Measurements from ENCODE around the gene PHLPP1.

The PHLPP1 gene

DNA sequence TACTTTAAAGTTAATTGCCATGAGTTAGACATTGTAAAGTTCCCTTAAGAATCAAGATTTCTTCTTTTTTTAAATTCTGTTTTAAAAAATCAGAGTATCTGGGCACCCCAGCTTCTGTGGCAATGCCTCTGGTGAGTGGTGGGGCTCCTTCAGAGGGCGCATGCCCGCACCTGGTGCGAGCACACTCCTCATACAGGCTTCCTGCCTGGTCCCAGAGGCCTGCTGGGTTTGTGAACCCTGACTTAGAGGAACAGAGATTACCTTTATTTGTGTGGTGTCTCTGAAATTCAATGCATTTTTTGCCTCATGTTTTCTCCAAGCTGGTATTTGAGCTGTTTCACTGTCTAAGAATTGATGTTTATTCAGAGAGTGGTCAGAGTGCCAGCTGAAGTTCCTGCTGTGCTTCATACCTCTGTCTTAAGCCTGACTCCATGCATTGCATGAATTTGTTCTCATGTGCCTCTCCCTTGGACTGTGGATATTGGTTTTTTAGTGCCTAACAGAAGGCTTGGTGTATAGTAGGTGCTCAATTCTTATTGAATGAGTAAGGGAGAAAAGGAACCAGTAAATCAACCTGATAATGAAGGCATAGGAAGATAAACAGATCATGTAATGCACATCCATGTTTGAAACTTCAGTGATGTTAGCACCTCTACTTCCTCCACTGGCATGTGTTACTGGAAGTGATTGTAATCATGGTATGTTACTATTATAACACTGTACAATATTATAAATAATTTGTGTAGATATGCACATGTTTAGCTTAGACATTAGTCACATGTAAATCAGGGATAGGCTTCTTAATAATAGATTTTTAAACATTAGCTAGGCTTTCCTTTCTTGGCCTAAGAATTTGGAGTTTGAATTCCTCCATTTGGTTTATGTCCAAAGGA, 29.0 kb downstream of the PHLPP1 start:
- Histone ChIP-seq H3K27me3 (ENCODE audit: control insufficient read depth in 1 of 2, insufficient read depth in 2 of 2, low read length in 2 of 2) (no peaks in the 10 kb centered on the region), H3K36me3 (ENCODE audit: control insufficient read depth in 2 of 2, insufficient read depth in 2 of 2, low read length in 2 of 2) (no peaks in the 10 kb centered on the region), H3K9ac (ENCODE audit: low read length in 2 of 2) (no peak overlapping the region), H3K27ac (ENCODE audit: low read length) (no peak overlapping the region), H3K4me3 (ENCODE audit: low read length in 2 of 2) (no peak overlapping the region), H3K9me3 (ENCODE audit: control insufficient read depth in 2 of 2, low read length in 2 of 2) (no peaks in the 10 kb centered on the region), H3K4me1 (ENCODE audit: control insufficient read depth, insufficient read depth, low read length) (no peaks in the 10 kb centered on the region)

DNA sequence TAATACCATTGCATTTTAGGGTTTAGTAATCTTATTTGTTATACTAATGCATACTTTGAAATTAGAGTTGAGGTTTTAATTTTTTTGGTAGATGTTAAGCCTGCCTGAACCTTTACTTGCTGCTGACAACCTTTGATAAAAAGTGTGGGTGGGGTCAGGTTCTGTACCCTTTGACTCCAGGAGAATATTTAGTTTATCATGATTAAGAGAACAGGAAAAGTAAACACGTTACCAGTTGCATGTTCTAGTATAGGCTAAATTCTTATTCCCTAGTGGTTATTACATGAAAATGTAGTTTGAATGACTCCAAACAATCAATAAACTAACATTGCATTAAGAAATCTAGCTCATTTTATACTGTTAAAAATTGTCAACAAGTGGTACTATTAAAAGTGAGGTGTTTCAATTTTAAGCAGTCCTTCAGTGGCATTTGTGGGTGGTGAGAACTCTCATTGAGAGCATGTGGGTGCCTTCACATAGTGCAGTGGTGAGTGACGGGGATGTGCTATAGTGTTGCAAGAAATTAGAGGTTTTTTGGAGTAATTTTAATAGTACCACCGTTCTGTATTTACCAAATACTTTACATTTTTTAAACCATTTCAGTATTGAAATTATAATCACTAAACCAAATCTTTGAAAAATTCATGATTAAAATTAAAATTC, 29.9 kb downstream of the PHLPP1 start:
- Histone ChIP-seq H3K27me3 (ENCODE audit: control insufficient read depth in 1 of 2, insufficient read depth in 2 of 2, low read length in 2 of 2) (no peaks in the 10 kb centered on the region), H3K27ac (ENCODE audit: low read length) (no peak overlapping the region)

GRCh38 chr18:62749389-62749788, 34.0 kb downstream of the PHLPP1 start:
- Histone ChIP-seq H3K4me3 (ENCODE audit: low read length in 2 of 2) (no peak overlapping the region), H3K27ac (ENCODE audit: low read length) (no peak overlapping the region), H3K36me3 (ENCODE audit: control insufficient read depth in 2 of 2, insufficient read depth in 2 of 2, low read length in 2 of 2) (no peaks in the 10 kb centered on the region), H3K9ac (ENCODE audit: low read length in 2 of 2) (no peak overlapping the region), H3K4me1 (ENCODE audit: control insufficient read depth, insufficient read depth, low read length) (no peaks in the 10 kb centered on the region), H3K27me3 (ENCODE audit: control insufficient read depth in 1 of 2, insufficient read depth in 2 of 2, low read length in 2 of 2) (no peaks in the 10 kb centered on the region), H3K9me3 (ENCODE audit: control insufficient read depth in 2 of 2, low read length in 2 of 2) (no peaks in the 10 kb centered on the region)

More for the DNA sequence above, 29.9 kb downstream of the PHLPP1 start:
- H3K36me3 ChIP-seq (ENCODE audit: control insufficient read depth in 2 of 2, insufficient read depth in 2 of 2, low read length in 2 of 2): no peaks in the 10 kb centered on the region
- no peaks in the 10 kb centered on the region for H3K4me1 ChIP-seq (ENCODE audit: control insufficient read depth, insufficient read depth, low read length)
- no peak overlapping the region for H3K9ac ChIP-seq (ENCODE audit: low read length in 2 of 2)
- H3K4me3 ChIP-seq (ENCODE audit: low read length in 2 of 2): no peak overlapping the region
- H3K9me3 ChIP-seq (ENCODE audit: control insufficient read depth in 2 of 2, low read length in 2 of 2): no peaks in the 10 kb centered on the region

- no peaks in the 10 kb centered on the region for H3K4me1 ChIP-seq (ENCODE audit: control insufficient read depth, insufficient read depth, low read length)
- no peak overlapping the region for H3K9ac ChIP-seq (ENCODE audit: low read length in 2 of 2)
- no peaks in the 10 kb centered on the region for H3K27me3 ChIP-seq (ENCODE audit: control insufficient read depth in 1 of 2, insufficient read depth in 2 of 2, low read length in 2 of 2)
- no peak overlapping the region for H3K4me3 ChIP-seq (ENCODE audit: low read length in 2 of 2)
- H3K27ac ChIP-seq (ENCODE audit: low read length): no peak overlapping the region
- H3K36me3 ChIP-seq (ENCODE audit: control insufficient read depth in 2 of 2, insufficient read depth in 2 of 2, low read length in 2 of 2): no peaks in the 10 kb centered on the region
- no peaks in the 10 kb centered on the region for H3K9me3 ChIP-seq (ENCODE audit: control insufficient read depth in 2 of 2, low read length in 2 of 2)
These were observed 36.0 kb downstream of the PHLPP1 start for GRCh38 chr18:62751341-62751821.

- H3K9ac ChIP-seq (ENCODE audit: low read length in 2 of 2): no peak overlapping the region
- H3K27ac ChIP-seq (ENCODE audit: low read length): no peak overlapping the region
- H3K4me3 ChIP-seq (ENCODE audit: low read length in 2 of 2): no peak overlapping the region
- no peaks in the 10 kb centered on the region for H3K36me3 ChIP-seq (ENCODE audit: control insufficient read depth in 2 of 2, insufficient read depth in 2 of 2, low read length in 2 of 2)
- no peaks in the 10 kb centered on the region for H3K27me3 ChIP-seq (ENCODE audit: control insufficient read depth in 1 of 2, insufficient read depth in 2 of 2, low read length in 2 of 2)
- H3K4me1 ChIP-seq (ENCODE audit: control insufficient read depth, insufficient read depth, low read length): no peaks in the 10 kb centered on the region
- H3K9me3 ChIP-seq (ENCODE audit: control insufficient read depth in 2 of 2, low read length in 2 of 2): no peaks in the 10 kb centered on the region
These were observed 36.6 kb downstream of the PHLPP1 start for GRCh38 chr18:62751977-62752376.

GRCh38 chr18:62754026-62754425, 38.7 kb downstream of the PHLPP1 start:
- H3K9me3 ChIP-seq (ENCODE audit: control insufficient read depth in 2 of 2, low read length in 2 of 2): no peaks in the 10 kb centered on the region
- H3K4me3 ChIP-seq (ENCODE audit: low read length in 2 of 2): no peak overlapping the region
- H3K27me3 ChIP-seq (ENCODE audit: control insufficient read depth in 1 of 2, insufficient read depth in 2 of 2, low read length in 2 of 2): no peaks in the 10 kb centered on the region
- H3K36me3 ChIP-seq (ENCODE audit: control insufficient read depth in 2 of 2, insufficient read depth in 2 of 2, low read length in 2 of 2): no peaks in the 10 kb centered on the region
- H3K4me1 ChIP-seq (ENCODE audit: control insufficient read depth, insufficient read depth, low read length): no peaks in the 10 kb centered on the region
- H3K9ac ChIP-seq (ENCODE audit: low read length in 2 of 2): no peak overlapping the region
- no peak overlapping the region for H3K27ac ChIP-seq (ENCODE audit: low read length)

DNA sequence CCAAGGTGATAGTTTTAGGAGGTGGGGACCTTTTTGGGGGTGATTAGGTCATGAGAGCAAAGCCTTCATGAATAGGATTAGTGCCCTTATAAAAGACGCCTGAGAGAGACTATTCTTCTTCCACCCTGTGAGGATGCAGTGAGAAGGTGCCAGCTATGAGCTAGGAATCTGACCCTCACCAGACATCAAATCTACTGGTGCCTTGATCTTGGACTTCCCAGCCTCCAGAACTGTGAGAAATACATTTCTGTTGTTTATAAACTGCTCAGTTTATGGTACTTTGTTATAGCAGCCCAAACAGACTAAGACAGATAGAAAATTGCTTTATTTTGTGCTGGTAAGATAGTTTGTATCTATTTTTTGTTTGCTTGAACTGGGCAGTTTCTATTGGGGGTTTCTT, 40.1 kb downstream of the PHLPP1 start:
- Histone ChIP-seq H3K36me3 (ENCODE audit: control insufficient read depth in 2 of 2, insufficient read depth in 2 of 2, low read length in 2 of 2) (no peaks in the 10 kb centered on the region), H3K9ac (ENCODE audit: low read length in 2 of 2) (no peak overlapping the region), H3K27ac (ENCODE audit: low read length) (no peak overlapping the region), H3K4me1 (ENCODE audit: control insufficient read depth, insufficient read depth, low read length) (no peaks in the 10 kb centered on the region), H3K9me3 (ENCODE audit: control insufficient read depth in 2 of 2, low read length in 2 of 2) (no peaks in the 10 kb centered on the region), H3K27me3 (ENCODE audit: control insufficient read depth in 1 of 2, insufficient read depth in 2 of 2, low read length in 2 of 2) (no peaks in the 10 kb centered on the region), H3K4me3 (ENCODE audit: low read length in 2 of 2) (no peak overlapping the region)

DNA sequence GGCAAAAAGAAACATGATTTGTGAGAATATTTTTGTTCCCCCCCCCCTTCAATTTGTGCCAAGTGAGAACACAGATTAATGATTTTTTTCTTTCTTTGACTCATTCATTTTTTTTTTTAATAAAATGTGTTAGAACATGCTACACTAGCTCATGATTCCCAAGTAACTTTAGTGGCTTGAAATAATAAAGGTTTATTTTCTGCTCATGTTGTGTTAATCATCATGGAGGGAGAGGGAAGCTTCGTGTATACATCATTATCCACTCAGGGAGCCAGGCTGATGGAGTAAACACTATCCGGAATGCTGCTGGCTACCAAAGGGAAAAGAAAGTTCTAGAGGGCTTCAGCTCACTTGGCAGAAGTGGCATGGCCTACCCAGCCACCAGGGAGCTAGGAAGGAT, 40.6 kb downstream of the PHLPP1 start:
- Histone ChIP-seq H3K4me1 (ENCODE audit: control insufficient read depth, insufficient read depth, low read length) (no peaks in the 10 kb centered on the region), H3K27me3 (ENCODE audit: control insufficient read depth in 1 of 2, insufficient read depth in 2 of 2, low read length in 2 of 2) (no peaks in the 10 kb centered on the region), H3K36me3 (ENCODE audit: control insufficient read depth in 2 of 2, insufficient read depth in 2 of 2, low read length in 2 of 2) (no peaks in the 10 kb centered on the region), H3K9me3 (ENCODE audit: control insufficient read depth in 2 of 2, low read length in 2 of 2) (no peaks in the 10 kb centered on the region), H3K9ac (ENCODE audit: low read length in 2 of 2) (no peak overlapping the region), H3K4me3 (ENCODE audit: low read length in 2 of 2) (no peak overlapping the region), H3K27ac (ENCODE audit: low read length) (no peak overlapping the region)

DNA sequence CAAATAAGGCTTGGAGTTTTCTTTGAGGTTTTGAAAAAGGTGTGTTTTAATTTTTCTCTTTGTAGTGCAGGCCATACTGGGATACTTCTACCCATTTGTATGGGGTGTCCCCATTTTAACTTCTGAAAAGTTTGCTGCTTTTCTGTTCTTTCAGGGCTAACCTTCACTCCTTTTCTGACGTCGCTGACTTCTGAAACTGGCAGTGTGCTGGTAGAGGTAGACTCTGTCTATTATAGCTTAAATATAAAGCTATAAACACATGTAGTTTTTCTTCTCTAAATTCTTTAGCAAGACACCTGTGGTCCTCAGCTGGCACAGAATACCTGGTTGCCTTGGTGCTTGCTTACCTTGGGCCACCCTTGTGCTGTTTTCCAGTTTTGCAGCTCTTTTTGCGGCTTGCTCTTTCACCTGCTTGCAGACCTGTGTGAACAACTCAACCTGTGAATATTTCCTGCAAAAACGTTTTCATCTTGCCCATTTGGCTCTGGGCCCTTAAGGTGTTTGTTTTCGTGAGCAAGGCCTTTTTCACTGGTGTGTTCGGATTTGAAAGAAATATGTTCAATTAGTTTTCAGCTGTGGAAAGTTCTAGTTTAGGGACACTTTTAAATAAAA, 42.2 kb downstream of the PHLPP1 start:
- Histone ChIP-seq H3K36me3 (ENCODE audit: control insufficient read depth in 2 of 2, insufficient read depth in 2 of 2, low read length in 2 of 2) (no peaks in the 10 kb centered on the region), H3K9me3 (ENCODE audit: control insufficient read depth in 2 of 2, low read length in 2 of 2) (no peaks in the 10 kb centered on the region), H3K4me1 (ENCODE audit: control insufficient read depth, insufficient read depth, low read length) (no peaks in the 10 kb centered on the region), H3K4me3 (ENCODE audit: low read length in 2 of 2) (no peak overlapping the region), H3K9ac (ENCODE audit: low read length in 2 of 2) (no peak overlapping the region), H3K27me3 (ENCODE audit: control insufficient read depth in 1 of 2, insufficient read depth in 2 of 2, low read length in 2 of 2) (no peaks in the 10 kb centered on the region), H3K27ac (ENCODE audit: low read length) (no peak overlapping the region)

DNA sequence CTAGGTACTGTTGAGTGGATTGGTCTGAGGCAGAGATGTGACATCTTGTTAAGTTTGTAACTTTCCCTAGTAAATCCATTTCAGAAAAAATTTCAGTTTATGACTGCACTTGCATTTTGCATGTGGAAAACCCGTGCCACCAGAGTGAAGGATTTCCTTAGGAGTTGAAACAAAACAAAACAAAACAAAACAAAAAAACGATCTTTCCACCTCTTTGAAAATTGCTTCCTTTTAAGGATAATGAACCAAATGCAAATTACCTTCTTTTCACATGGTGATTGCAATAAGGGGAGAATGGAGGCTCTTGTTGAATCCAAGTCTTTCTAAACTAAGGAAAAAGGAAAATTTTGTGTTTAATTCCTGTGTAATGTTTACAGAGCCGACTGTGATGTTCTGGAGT, 43.2 kb downstream of the PHLPP1 start:
- no peaks in the 10 kb centered on the region for H3K36me3 ChIP-seq (ENCODE audit: control insufficient read depth in 2 of 2, insufficient read depth in 2 of 2, low read length in 2 of 2)
- H3K4me1 ChIP-seq (ENCODE audit: control insufficient read depth, insufficient read depth, low read length): no peaks in the 10 kb centered on the region
- no peak overlapping the region for H3K27ac ChIP-seq (ENCODE audit: low read length)
- no peaks in the 10 kb centered on the region for H3K9me3 ChIP-seq (ENCODE audit: control insufficient read depth in 2 of 2, low read length in 2 of 2)
- H3K9ac ChIP-seq (ENCODE audit: low read length in 2 of 2): no peak overlapping the region
- H3K4me3 ChIP-seq (ENCODE audit: low read length in 2 of 2): no peak overlapping the region
- H3K27me3 ChIP-seq (ENCODE audit: control insufficient read depth in 1 of 2, insufficient read depth in 2 of 2, low read length in 2 of 2): no peaks in the 10 kb centered on the region
